ENCODE measurements around the gene ZBTB22.
"Not testable (repeated sequence)": the region's sequence is repeated elsewhere in the genome, so short reads cannot be mapped to it uniquely, and the experiment has no call there.

The ZBTB22 gene

GRCh38 chr6:33359331-33359730, 41.8 kb upstream of the ZBTB22 start:
- Histone ChIP-seq H3K4me3 (replicated peaks; ENCODE audit: insufficient read depth, low read length) (no peak overlapping the region), H3K27me3 (ENCODE audit: insufficient read depth, poor library complexity, severe bottlenecking) (peaks cover 2% of the 10 kb centered on the region), H3K27ac (replicated peaks) (no peak overlapping the region)
- TF ChIP-seq SPI1 (IDR thresholded peaks at IDR 0.05; ENCODE audit: borderline replicate concordance, low read depth) (no peak), GABPA (IDR thresholded peaks at IDR 0.05; ENCODE audit: low read depth) (no peak), CTCF (IDR thresholded peaks at IDR 0.05; ENCODE audit: insufficient read depth, low read length) (no peak), POLR2AphosphoS5 (IDR thresholded peaks at IDR 0.05; ENCODE audit: low read depth) (no peak), REST (IDR thresholded peaks at IDR 0.05; ENCODE audit: insufficient replicate concordance, low read depth) (no peak)
- no peak for DNase-seq (ENCODE audit: low read depth in 1 of 2, low spot score in 1 of 2)

- DNase-seq (ENCODE audit: low read depth in 1 of 2, low spot score in 1 of 2); H3K4me3 ChIP-seq (replicated peaks; ENCODE audit: insufficient read depth, low read length); H3K27me3 ChIP-seq (ENCODE audit: insufficient read depth, poor library complexity, severe bottlenecking); H3K27ac ChIP-seq (replicated peaks): not testable (repeated sequence)
Observed at GRCh38 chr6:33357160-33357871, 39.8 kb upstream of the ZBTB22 start.

- TF ChIP-seq CTCF (IDR thresholded peaks at IDR 0.05; ENCODE audit: insufficient read depth, low read length) = no peak
- TF ChIP-seq REST (IDR thresholded peaks at IDR 0.05; ENCODE audit: insufficient replicate concordance, low read depth) = no peak
- TF ChIP-seq SPI1 (IDR thresholded peaks at IDR 0.05; ENCODE audit: borderline replicate concordance, low read depth) = no peak
- TF ChIP-seq GABPA (IDR thresholded peaks at IDR 0.05; ENCODE audit: low read depth) = no peak
- no peak for TF ChIP-seq POLR2AphosphoS5 (IDR thresholded peaks at IDR 0.05; ENCODE audit: low read depth)
- no peak overlapping the region for H3K27ac ChIP-seq (replicated peaks)
- no peak for DNase-seq (ENCODE audit: low read depth in 1 of 2, low spot score in 1 of 2)
Observed at GRCh38 chr6:33356295-33356694, 38.8 kb upstream of the ZBTB22 start.

GRCh38 chr6:33355860-33356259, 38.3 kb upstream of the ZBTB22 start:
- not testable (repeated sequence) for H3K27ac ChIP-seq (replicated peaks); H3K27me3 ChIP-seq (ENCODE audit: insufficient read depth, poor library complexity, severe bottlenecking); H3K4me3 ChIP-seq (replicated peaks; ENCODE audit: insufficient read depth, low read length); DNase-seq (ENCODE audit: low read depth in 1 of 2, low spot score in 1 of 2)

More at GRCh38 chr6:33356295-33356694, 38.8 kb upstream of the ZBTB22 start:
- Histone ChIP-seq H3K4me3 (replicated peaks; ENCODE audit: insufficient read depth, low read length) (no peak overlapping the region), H3K27me3 (ENCODE audit: insufficient read depth, poor library complexity, severe bottlenecking) (peaks cover 2% of the 10 kb centered on the region)

GRCh38 chr6:33347816-33348215, 30.3 kb upstream of the ZBTB22 start:
- Histone ChIP-seq H3K27ac (replicated peaks) (no peak overlapping the region), H3K27me3 (ENCODE audit: insufficient read depth, poor library complexity, severe bottlenecking) (no peaks in the 10 kb centered on the region), H3K4me3 (replicated peaks; ENCODE audit: insufficient read depth, low read length) (no peak overlapping the region)
- no peak for DNase-seq (ENCODE audit: low read depth in 1 of 2, low spot score in 1 of 2)
- TF ChIP-seq SPI1 (IDR thresholded peaks at IDR 0.05; ENCODE audit: borderline replicate concordance, low read depth) (no peak), REST (IDR thresholded peaks at IDR 0.05; ENCODE audit: insufficient replicate concordance, low read depth) (no peak), CTCF (IDR thresholded peaks at IDR 0.05; ENCODE audit: insufficient read depth, low read length) (no peak)

- H3K4me3 ChIP-seq (replicated peaks; ENCODE audit: insufficient read depth, low read length); H3K27me3 ChIP-seq (ENCODE audit: insufficient read depth, poor library complexity, severe bottlenecking); H3K27ac ChIP-seq (replicated peaks); DNase-seq (ENCODE audit: low read depth in 1 of 2, low spot score in 1 of 2): not testable (repeated sequence)
Observed at GRCh38 chr6:33346972-33347371, 29.4 kb upstream of the ZBTB22 start.

Measured in HL-60 (cell line).